ENCODE results near the gene SMIM35.

GRCh38 chr11:118109231-118109630 is 22.5 kb upstream of the SMIM35 start:
- no peak for TF ChIP-seq CTCF (IDR thresholded peaks at IDR 0.05; ENCODE audit: low read depth, low read length, poor library complexity, severe bottlenecking)
- no peak for TF ChIP-seq EZH2phosphoT487 (IDR thresholded peaks at IDR 0.05; ENCODE audit: borderline replicate concordance, low read length)

Data from DOHH2 (cell line).